GM12873 (cell line): Measurements from ENCODE around the gene PSMD8.

Experiments
- CTCF ChIP-seq: IDR thresholded peaks from 2 replicates; pipeline ENCODE4 v1.5.1; 2012; ENCODE audit warnings: low read depth, mild to moderate bottlenecking, moderate library complexity, low read length, control low read depth; ENCODE audit not compliant: insufficient read depth; ENCODE audit errors: missing control alignments

Gene PSMD8

GRCh38 chr19:38337360-38337653 is 37.1 kb upstream of the PSMD8 start:
- TF ChIP-seq CTCF, result no peak

- TF ChIP-seq CTCF, result no peak
These were observed 33.4 kb upstream of the PSMD8 start for GRCh38 chr19:38340927-38341326.

GRCh38 chr19:38346837-38347236 is 27.5 kb upstream of the PSMD8 start:
- no peak for TF ChIP-seq CTCF

- TF ChIP-seq CTCF, result no peak
These were observed 23.5 kb upstream of the PSMD8 start for GRCh38 chr19:38350883-38351282.

- TF ChIP-seq CTCF, result peak; percentile 1
These were observed 22.4 kb upstream of the PSMD8 start for GRCh38 chr19:38351865-38352395.

GRCh38 chr19:38352611-38353010 is 21.8 kb upstream of the PSMD8 start:
- no peak for TF ChIP-seq CTCF

- no peak for TF ChIP-seq CTCF
These were observed 18.3 kb upstream of the PSMD8 start for GRCh38 chr19:38355728-38356725.
